Activated naive CD8-positive, alpha-beta T cell treated with anti-CD3 and anti-CD28 coated beads, Interleukin-2, amount 10 ng/mL, durations not matched to agents 7 days and 5 days (primary cell): ENCODE results near the gene ME2. TPM values are rescaled to one million over a fixed set of nuclear protein-coding genes. Genes with fewer than 3 reads are reported as not detected.
A peak's percentile ranks its signal among the peaks of the same experiment; 100 is the strongest.
"Not testable (repeated sequence)": the region's sequence is repeated elsewhere in the genome, so short reads cannot be mapped to it uniquely, and the experiment has no call there.

ENCODE experiments used
- ATAC-seq: fragments of 150-1000 bp; cut with Tn5 transposase; one replicate; pipeline ENCODE4 v1.10.0; 2021; ENCODE audit warnings: low read depth, moderate library complexity
- POLR2A ChIA-PET: fragments of 350-600 bp; sonication (Branson Sonifier 250); formaldehyde crosslinking; loops from one replicate; lab custom pipeline; 2021; ENCODE audit warnings: antibody characterized with exemption; lab: Charles Lee
- DNase-seq: peaks from one replicate; pipeline ENCODE4 v3.0.0; 2021
- H3K27ac Mint-ChIP-seq: one replicate; pipeline ENCODE4 v1.8.0; 2022; ENCODE audit warnings: mild to moderate bottlenecking, mixed read lengths
- H3K27me3 Mint-ChIP-seq: one replicate; pipeline ENCODE4 v1.8.0; 2022; ENCODE audit warnings: mild to moderate bottlenecking, moderate library complexity, mixed read lengths
- H3K36me3 Mint-ChIP-seq: one replicate; pipeline ENCODE4 v1.8.0; 2021; ENCODE audit warnings: mild to moderate bottlenecking, mixed read lengths
- H3K4me1 Mint-ChIP-seq: one replicate; pipeline ENCODE4 v1.8.0; 2021; ENCODE audit warnings: mixed read lengths
- H3K4me3 Mint-ChIP-seq: one replicate; pipeline ENCODE4 v1.8.0; 2022; ENCODE audit warnings: mild to moderate bottlenecking, moderate library complexity, mixed read lengths
- H3K9me3 Mint-ChIP-seq: one replicate; pipeline ENCODE4 v1.8.0; 2021; ENCODE audit warnings: mixed read lengths
- total RNA-seq, 2 experiments: library from RNA; stranded (reverse); gene quantifications; one replicate each; pipeline ENCODE4 v1.2.3, GENCODE V29; 2021

Gene ME2
- total RNA-seq, 2 experiments from 2014 or later: 76.3 to 76.7 TPM

- DNase-seq, H3K27ac Mint-ChIP-seq, H3K9me3 Mint-ChIP-seq, H3K4me1 Mint-ChIP-seq, H3K27me3 Mint-ChIP-seq, POLR2A ChIA-PET, H3K4me3 Mint-ChIP-seq, ATAC-seq: not testable (repeated sequence)
- peaks cover 27% of the 10 kb centered on the region for H3K36me3 Mint-ChIP-seq
These were observed 67.0 kb downstream of the ME2 start for GRCh38 chr18:50945918-50946317.

- H3K4me3 Mint-ChIP-seq: no peak overlapping the region
- POLR2A ChIA-PET: interaction anchor here (1.0 kb wide), 1 partner anchor 20 kb away, joined by 3 read pairs; the partner anchor contains the start of gene ELAC1
- DNase-seq: no peak
- no peaks in the 10 kb centered on the region for H3K9me3 Mint-ChIP-seq
- no peak overlapping the region for H3K27ac Mint-ChIP-seq
- H3K36me3 Mint-ChIP-seq: peaks cover 23% of the 10 kb centered on the region
- no peak for ATAC-seq
- no peaks in the 10 kb centered on the region for H3K27me3 Mint-ChIP-seq
- peaks cover 2% of the 10 kb centered on the region for H3K4me1 Mint-ChIP-seq
These were observed 69.0 kb downstream of the ME2 start for GRCh38 chr18:50947899-50948298.

- Mint-ChIP-seq H3K9me3 (no peaks in the 10 kb centered on the region), H3K27ac (no peak overlapping the region), H3K4me1 (no peaks in the 10 kb centered on the region), H3K27me3 (no peaks in the 10 kb centered on the region), H3K4me3 (no peak overlapping the region), H3K36me3 (peaks cover 21% of the 10 kb centered on the region)
- POLR2A ChIA-PET: no interaction called here
- ATAC-seq (no peak), DNase-seq (no peak)
These were observed 70.3 kb downstream of the ME2 start for GRCh38 chr18:50949185-50949584.

GRCh38 chr18:50950626-50951025 is 71.7 kb downstream of the ME2 start:
- H3K36me3 Mint-ChIP-seq: peaks cover 12% of the 10 kb centered on the region
- no peak overlapping the region for H3K27ac Mint-ChIP-seq
- POLR2A ChIA-PET: no interaction called here
- H3K4me3 Mint-ChIP-seq: no peak overlapping the region
- ATAC-seq (no peak), DNase-seq (no peak)
- no peaks in the 10 kb centered on the region for H3K27me3 Mint-ChIP-seq
- H3K4me1 Mint-ChIP-seq: no peaks in the 10 kb centered on the region
- H3K9me3 Mint-ChIP-seq: no peaks in the 10 kb centered on the region

- ATAC-seq: no peak
- Mint-ChIP-seq H3K9me3 (no peaks in the 10 kb centered on the region), H3K27me3 (no peaks in the 10 kb centered on the region), H3K4me3 (no peak overlapping the region), H3K27ac (no peak overlapping the region), H3K4me1 (no peaks in the 10 kb centered on the region), H3K36me3 (peaks cover 5% of the 10 kb centered on the region)
- DNase-seq: no peak
- POLR2A ChIA-PET: no interaction called here
These were observed 74.9 kb downstream of the ME2 start for GRCh38 chr18:50953822-50954221.

GRCh38 chr18:50955253-50955652 is 76.3 kb downstream of the ME2 start:
- H3K27me3 Mint-ChIP-seq: peaks cover 9% of the 10 kb centered on the region
- H3K9me3 Mint-ChIP-seq: peaks cover 1% of the 10 kb centered on the region
- POLR2A ChIA-PET: no interaction called here
- DNase-seq: no peak
- H3K27ac Mint-ChIP-seq: no peak overlapping the region
- no peak for ATAC-seq
- H3K4me3 Mint-ChIP-seq: no peak overlapping the region
- H3K36me3 Mint-ChIP-seq: peaks cover 3% of the 10 kb centered on the region
- H3K4me1 Mint-ChIP-seq: no peaks in the 10 kb centered on the region

- Mint-ChIP-seq H3K27me3 (peaks cover 9% of the 10 kb centered on the region), H3K27ac (no peak overlapping the region), H3K4me1 (no peaks in the 10 kb centered on the region), H3K4me3 (no peak overlapping the region), H3K36me3 (peaks cover 3% of the 10 kb centered on the region), H3K9me3 (peaks cover 4% of the 10 kb centered on the region)
- ATAC-seq: no peak
- no peak for DNase-seq
- POLR2A ChIA-PET: no interaction called here
These were observed 77.2 kb downstream of the ME2 start for GRCh38 chr18:50956116-50956515.

GRCh38 chr18:50961974-50962373 is 83.1 kb downstream of the ME2 start:
- Mint-ChIP-seq H3K4me1 (no peaks in the 10 kb centered on the region), H3K27ac (no peak overlapping the region), H3K4me3 (no peak overlapping the region), H3K27me3 (peaks cover 12% of the 10 kb centered on the region), H3K36me3 (peaks cover 4% of the 10 kb centered on the region), H3K9me3 (peaks cover 9% of the 10 kb centered on the region)
- POLR2A ChIA-PET: no interaction called here
- DNase-seq (no peak), ATAC-seq (no peak)

- Mint-ChIP-seq H3K27me3 (peaks cover 3% of the 10 kb centered on the region), H3K4me1 (peaks cover 17% of the 10 kb centered on the region)
These were observed 89.1 kb downstream of the ME2 start, which contains the start of gene ELAC1 for GRCh38 chr18:50967714-50968661. Gene ELAC1, plus strand, starts transcription at chr18:50968040. Its CDS starts 6,365 bp downstream, at chr18:50974405.

GRCh38 chr18:50969448-50969847 is 90.5 kb downstream of the ME2 start:
- Mint-ChIP-seq H3K4me1 (peaks cover 17% of the 10 kb centered on the region), H3K27me3 (peaks cover 3% of the 10 kb centered on the region), H3K4me3 (peak overlapping the region; percentile 92), H3K36me3 (peaks cover 7% of the 10 kb centered on the region), H3K9me3 (no peaks in the 10 kb centered on the region), H3K27ac (peak overlapping the region; percentile 23)
- no peak for DNase-seq
- ATAC-seq: no peak
- POLR2A ChIA-PET: no interaction called here

More at GRCh38 chr18:50967714-50968661, 89.1 kb downstream of the ME2 start, which contains the start of gene ELAC1:
- H3K4me3 Mint-ChIP-seq: peak within 1 kb of the TSS; percentile 92
- POLR2A ChIA-PET: interaction anchor here (0.7 to 3.2 kb wide), 17 partner anchors 9 to 230 kb away, joined by 3 to 42 read pairs (median 4); partner anchors contain the start of genes ME2, MEX3C and SMAD4
- H3K36me3 Mint-ChIP-seq: peaks cover 4% of the 10 kb centered on the region
- peak; percentile 94 for ATAC-seq
- peak; percentile 83 for DNase-seq
- peaks cover 6% of the 10 kb centered on the region for H3K9me3 Mint-ChIP-seq
- peak within 1 kb of the TSS; percentile 93 for H3K27ac Mint-ChIP-seq

GRCh38 chr18:50970006-50970405 is 91.1 kb downstream of the ME2 start:
- Mint-ChIP-seq H3K4me1 (peaks cover 17% of the 10 kb centered on the region), H3K36me3 (peaks cover 13% of the 10 kb centered on the region), H3K27me3 (peaks cover 3% of the 10 kb centered on the region), H3K27ac (no peak overlapping the region), H3K9me3 (no peaks in the 10 kb centered on the region), H3K4me3 (no peak overlapping the region)
- no peak for ATAC-seq
- DNase-seq: no peak
- POLR2A ChIA-PET: interaction anchor here (1.0 kb wide), 1 partner anchor 60 kb away, joined by 3 read pairs; the partner anchor contains the start of gene SMAD4

GRCh38 chr18:50972404-50972803 is 93.5 kb downstream of the ME2 start:
- not testable (repeated sequence) for H3K27ac Mint-ChIP-seq, ATAC-seq, DNase-seq, H3K4me3 Mint-ChIP-seq, H3K27me3 Mint-ChIP-seq
- peaks cover 36% of the 10 kb centered on the region for H3K36me3 Mint-ChIP-seq
- peaks cover 17% of the 10 kb centered on the region for H3K4me1 Mint-ChIP-seq
- POLR2A ChIA-PET: interaction anchor here (0.5 kb wide), 1 partner anchor 1590 kb away, joined by 3 read pairs; no protein-coding TSS in a partner anchor
- peaks cover 13% of the 10 kb centered on the region for H3K9me3 Mint-ChIP-seq

GRCh38 chr18:50973367-50974126 is 94.6 kb downstream of the ME2 start:
- H3K36me3 Mint-ChIP-seq: peaks cover 47% of the 10 kb centered on the region
- no peaks in the 10 kb centered on the region for H3K27me3 Mint-ChIP-seq
- peaks cover 21% of the 10 kb centered on the region for H3K9me3 Mint-ChIP-seq
- ATAC-seq (no peak), DNase-seq (no peak)
- no peak overlapping the region for H3K4me3 Mint-ChIP-seq
- POLR2A ChIA-PET: no interaction called here
- H3K4me1 Mint-ChIP-seq: peaks cover 14% of the 10 kb centered on the region
- H3K27ac Mint-ChIP-seq: no peak overlapping the region
